GM19239 (cell line): ENCODE results near the gene ADAMTS20.
"Not testable (repeated sequence)": the region's sequence is repeated elsewhere in the genome, so short reads cannot be mapped to it uniquely, and the experiment has no call there.

ENCODE experiments used
- DNase-seq: peaks from one replicate; pipeline ENCODE4 v3.0.0; 2011; ENCODE audit warnings: low spot score; ENCODE audit not compliant: insufficient read length
- FAIRE-seq: peaks from 2 replicates; lab custom pipeline; 2011; peaks lifted over from hg19 to GRCh38; lab: Jason Lieb, UNC

Gene ADAMTS20

DNA sequence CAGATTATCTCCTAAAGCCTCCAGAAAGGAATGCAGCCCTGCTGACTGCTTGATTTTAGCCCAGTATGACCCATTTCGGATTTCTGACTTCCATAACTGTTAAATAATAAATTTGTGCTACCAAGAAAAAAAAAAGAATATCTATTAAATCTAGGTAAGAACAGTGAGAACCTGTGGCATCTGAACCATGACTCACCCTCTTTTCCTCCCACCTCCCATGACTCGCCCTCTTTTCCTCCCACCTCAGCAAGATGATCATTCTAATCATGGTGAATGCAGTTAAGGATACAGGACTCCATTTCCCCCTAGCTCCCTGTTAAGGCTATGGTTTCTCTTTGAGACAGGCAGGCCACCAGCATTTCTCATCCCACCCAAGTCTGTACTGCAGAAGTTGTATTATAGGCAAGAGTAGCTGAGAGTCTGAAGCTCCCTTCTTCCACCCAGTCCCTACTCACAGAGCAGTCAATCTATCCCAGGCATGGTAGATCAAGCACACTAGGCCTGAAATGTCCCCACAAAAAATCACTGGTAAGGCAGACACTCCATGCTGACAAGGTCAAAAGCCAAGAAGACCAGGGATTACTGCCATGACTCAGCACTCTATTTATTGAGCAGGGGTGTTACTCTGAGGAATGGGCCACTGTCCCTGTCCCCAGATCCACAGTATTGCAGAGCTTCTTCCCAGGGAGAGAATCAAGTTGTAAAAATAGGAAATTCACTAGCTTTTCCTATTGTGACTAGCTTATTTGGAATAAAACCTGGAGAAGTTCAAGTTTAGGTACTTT lies 188.9 kb downstream of the ADAMTS20 start:
- no peak for DNase-seq
- no peak for FAIRE-seq

DNA sequence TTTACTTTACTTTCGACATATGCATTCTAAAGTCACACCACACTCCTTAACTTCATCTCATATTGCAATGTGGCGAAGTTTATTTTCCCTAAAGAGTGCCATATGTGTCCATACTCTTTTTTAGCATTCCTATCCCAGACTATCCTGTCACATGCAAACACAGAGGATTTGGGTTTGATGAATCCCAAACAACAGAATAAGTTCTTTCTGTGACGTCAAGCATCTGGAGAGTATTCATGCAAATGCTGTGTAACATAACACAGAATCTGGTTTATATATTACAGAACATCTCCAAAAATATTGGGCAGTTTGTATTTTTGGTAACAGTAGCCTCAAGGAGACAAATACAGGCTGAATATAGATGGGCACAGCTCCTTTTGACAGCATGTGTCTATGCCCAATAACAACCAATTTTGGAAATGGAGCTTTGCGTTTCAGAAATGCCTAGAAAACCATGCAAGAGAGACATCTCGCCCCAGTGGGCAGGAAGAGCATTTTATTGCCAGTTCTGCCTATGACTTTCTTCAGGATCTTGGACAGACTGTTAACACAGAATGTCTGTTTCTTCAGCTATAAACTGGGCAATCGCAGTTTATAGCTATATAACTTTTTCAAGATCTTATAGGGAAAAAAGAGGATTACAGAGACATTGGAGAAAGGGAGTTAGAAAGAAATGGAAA lies 190.8 kb downstream of the ADAMTS20 start:
- FAIRE-seq, result no peak
- DNase-seq, result no peak

DNA sequence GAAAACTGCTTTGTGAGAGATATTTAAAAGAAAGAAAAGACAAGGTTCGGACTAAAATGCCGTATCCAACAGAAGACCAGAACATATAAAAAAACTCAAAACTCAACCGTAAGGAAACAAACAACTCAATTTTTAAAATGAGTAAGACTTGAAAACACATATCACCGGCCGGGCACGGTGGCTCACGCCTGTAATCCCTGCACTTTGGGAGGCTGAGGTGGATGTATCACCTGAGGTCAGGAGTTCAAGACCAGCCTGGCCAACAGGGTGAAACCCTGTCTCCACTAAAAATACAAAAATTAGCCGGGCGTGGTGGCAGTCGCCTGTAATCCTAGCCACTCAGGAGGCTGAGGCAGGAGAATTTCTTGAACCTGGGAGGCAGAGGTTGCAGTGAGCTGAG lies 192.0 kb downstream of the ADAMTS20 start:
- not testable (repeated sequence) for FAIRE-seq, DNase-seq

DNA sequence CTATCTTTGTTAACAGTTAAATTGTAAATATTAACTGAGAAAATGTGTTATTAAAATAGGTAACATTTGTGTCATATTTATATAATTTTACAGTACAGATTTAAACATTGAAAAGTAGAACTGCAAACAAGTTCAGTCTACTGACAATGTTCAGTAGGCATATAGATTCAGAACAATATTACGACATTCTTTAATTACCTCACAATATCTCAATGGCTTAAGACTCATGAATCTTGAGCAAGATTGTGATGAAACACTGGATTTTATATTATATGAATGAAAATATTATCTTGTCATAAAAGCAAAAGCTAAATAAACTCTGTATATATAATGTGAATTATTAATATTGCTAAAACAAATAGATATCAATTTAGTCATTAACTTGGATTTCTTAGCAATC lies 194.9 kb downstream of the ADAMTS20 start:
- DNase-seq (no peak), FAIRE-seq (no peak)

DNA sequence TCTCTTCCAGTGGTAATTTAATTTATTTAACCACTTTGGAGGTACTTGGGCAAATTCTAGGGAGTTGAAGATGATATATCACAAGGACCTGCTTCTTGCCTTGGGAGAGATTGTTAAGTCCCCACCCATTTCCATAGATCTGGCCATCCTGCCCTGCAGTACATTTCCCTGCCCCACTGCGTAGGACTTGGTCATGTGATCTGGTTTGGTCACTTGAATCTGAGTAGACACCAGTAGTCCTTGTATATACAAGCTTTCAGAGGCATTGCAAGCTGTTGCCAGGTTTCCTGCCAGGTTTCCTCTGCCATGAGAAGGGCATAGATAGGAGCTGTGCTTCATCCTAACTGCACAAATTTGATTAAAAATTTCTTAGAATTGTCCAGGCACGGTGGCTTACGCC lies 200.0 kb downstream of the ADAMTS20 start:
- FAIRE-seq (no peak), DNase-seq (no peak)

DNA sequence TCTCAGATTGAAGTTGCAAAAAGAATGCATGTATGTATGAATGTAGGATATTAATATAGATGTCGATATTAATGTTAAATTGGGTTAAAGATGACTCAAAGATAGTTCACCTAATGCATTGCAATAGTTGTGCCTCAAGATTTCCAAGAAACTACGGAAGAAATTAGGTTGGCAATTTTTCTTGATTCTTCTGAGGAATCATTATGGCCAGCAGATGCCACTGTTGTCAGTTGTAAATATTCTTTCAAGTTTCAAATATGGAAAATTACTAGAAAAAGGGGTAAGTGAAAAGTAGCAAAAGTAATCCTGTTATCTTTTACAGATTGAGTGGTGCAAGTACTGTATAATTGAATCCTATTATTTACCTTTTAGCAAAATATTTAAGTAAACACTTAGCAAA lies 202.1 kb downstream of the ADAMTS20 start:
- FAIRE-seq (no peak), DNase-seq (no peak)

DNA sequence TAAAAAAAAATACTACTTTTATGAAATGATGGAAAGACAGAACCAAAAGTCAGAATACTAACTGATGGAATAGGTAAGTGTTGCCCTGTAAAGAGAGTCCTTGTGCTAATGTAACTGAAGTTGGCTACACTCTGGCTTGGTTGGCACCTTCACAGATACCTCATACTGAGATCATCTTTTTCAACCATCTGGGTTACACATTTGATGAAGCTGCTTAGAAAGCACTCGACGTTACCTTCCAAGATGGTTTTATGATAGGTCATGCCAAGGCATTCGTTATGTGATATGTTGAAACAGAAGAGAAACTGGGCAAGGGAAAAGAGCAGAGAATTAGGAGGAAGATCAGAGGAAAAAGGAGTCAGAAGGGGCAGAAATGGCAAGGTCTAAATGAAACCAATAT lies 203.8 kb downstream of the ADAMTS20 start:
- DNase-seq (no peak), FAIRE-seq (no peak)

DNA sequence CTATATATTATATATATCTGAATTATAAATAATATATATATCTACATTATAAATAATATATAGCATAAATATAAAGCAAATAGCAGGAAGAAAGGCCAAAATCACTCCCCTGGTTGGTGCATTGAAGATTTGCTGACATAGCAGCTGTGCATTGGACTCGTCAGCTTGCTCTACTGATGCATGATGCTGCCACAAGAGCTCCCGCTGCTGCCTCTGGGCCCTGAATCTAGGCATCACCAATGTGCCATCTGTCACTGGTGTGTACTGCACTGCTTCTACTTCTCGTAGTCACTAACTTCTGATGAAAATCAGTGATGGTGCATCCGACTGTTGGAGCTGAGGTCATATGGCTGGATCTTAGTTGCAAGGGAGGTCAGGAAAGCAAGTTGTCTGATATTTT lies 205.0 kb downstream of the ADAMTS20 start:
- FAIRE-seq (no peak), DNase-seq (no peak)

DNA sequence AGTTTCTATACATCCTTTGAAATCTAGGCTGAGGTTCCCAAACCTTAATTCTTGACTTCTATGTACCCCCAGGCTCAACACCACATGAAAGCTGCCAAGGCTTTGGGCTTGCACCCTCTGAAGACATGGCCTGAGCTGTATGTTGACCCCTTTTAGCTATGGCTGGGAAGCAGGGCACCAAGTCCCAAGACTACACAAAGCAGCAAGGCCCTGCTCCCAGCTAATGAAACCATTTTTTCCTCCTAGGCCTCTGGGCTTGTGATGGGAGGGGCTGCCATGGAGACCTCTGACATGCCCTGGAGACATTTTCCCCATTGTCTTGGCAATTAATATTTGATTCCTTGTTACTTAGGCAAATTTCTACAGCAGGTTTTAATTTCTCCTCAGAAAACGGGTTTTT lies 207.0 kb downstream of the ADAMTS20 start:
- FAIRE-seq (no peak), DNase-seq (no peak)

DNA sequence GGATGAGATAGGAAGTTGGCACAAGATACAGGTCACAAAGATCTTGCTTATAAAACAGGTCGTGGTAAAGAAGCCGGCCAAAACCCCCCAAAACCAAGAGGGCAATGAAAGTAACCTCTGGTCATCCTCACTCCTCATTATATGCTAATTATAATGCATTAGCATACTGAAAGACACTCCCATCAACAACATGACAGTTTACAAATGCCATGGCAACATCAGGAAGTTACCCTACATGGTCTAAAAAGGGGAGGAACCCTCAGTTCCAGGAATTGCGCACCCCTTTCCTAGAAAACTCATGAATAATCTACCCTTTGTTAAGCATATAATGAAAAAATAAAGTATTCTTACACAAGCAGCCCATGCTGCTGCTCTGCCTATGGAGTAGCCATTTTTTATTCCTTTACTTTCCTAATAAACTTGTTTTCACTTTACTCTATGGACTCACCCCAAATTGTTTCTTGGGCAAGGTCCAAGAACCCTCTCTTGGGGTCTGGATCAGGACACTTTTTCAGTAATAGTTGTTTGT lies 210.2 kb downstream of the ADAMTS20 start:
- not testable (repeated sequence) for DNase-seq, FAIRE-seq

DNA sequence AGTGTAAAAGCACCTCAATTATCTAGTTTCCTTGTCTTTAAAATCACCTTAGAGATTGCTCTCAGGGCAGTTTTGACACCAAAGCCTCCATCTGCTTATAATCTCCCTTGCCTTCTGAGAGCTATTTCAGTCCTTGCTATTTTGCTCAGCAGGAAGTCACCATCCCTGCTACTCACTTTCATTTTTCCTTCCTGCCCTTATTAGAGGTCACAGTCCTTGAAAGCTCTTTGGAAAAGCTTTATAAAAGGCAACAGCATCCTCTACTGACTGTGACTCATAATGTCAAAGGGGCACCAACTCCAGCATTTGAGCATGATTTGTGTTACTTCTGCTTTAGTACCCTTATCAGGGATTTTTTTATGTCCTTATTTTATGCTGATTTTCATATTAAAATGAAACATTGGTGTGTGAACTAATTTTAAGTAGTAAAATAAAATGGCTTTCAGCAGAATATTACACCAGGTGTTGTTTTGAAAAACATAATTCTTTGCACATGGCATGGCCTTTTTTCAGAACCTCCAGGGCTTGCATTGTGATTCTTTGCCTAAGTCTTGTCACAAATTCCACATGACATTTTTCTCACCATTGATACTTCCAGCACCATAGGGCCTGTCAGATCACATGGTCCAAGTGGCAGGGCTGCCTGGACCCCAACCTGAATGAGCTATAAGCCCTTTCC lies 213.0 kb downstream of the ADAMTS20 start:
- no peak for DNase-seq
- FAIRE-seq, result peak; percentile 91

DNA sequence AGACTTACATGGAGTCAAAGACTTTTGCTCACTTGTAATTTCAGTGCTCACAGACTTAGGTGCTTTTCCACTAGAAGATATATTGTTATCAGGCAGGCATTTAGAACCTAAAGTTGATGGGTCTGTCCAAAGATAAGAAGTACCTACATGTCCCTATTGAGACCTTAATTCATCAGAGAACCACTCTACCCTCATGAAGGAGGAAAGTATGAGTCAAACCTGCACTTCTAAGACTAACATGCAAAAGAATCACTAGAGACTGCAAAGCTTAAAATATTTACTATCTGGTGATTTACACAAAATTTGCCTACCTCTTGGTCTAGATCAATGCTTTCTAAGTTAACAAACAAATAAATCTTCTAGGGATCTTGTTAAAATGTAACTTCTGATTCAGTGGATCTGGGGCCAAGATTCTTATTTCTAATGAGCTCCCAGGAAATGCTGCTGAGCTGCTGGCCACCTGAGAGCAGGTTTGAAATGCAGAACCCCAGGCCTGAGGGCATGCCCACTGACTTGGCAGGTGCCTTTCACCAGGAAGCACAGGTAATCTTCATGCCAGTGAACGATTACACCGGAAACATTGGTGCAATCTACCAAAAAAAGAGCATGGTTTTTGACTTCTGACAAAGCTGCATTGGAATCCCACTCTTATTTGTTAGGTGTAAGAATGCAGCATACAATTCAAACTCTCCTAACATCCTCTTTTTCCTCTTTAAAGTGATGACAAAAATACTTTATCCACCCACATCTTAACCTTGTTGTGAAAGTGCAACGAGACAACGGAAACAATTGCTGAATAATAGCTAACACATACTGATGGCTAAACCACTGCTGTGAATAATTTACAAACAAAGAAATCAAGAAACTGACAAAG lies 214.2 kb downstream of the ADAMTS20 start:
- no peak for DNase-seq
- FAIRE-seq, result peak; percentile 94

DNA sequence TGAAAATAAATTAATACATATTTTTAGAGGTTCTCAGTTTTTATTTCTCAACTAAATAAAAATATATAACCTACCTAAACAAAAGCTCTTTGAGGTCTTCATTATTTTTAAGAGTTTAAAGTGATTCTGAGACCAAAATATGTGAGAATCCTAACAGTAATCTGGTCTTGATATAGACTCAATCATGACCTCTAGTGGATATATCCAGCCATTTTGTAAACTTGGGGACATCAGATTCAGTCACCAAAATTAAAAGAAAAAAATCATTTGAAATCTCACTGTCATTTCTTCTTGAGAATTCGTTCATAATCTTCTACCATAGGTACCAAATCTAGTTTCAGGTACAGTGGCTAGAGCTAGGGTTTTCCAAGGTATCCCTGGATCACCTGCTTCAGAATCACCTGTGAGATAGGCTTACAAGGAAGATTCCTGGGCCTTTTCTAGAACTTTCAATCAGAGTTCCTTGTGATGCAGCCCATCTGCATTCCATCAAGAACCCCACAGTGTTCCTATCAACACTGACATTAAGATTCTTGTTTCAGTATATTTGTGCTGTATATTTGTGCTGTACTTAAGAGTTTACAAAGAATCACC lies 214.9 kb downstream of the ADAMTS20 start:
- FAIRE-seq (peak; percentile 78), DNase-seq (no peak)

DNA sequence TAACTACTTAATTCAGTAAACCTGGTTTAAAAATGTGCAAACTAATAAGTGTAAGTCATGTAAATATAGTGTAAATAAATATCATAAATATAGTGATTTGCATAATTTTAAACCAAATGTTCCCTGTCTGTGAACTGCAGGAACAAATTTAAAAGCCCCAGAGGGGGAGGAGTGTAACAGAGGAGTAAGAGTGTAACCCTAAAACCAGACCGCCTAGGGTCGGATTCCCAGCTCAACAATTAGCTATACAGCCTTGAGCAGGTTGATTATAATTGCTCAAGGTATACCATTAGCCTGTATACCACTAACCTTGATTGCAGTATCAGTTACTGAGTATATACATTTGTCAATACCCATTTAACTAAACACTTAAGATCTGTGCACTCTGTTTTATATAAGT lies 218.4 kb downstream of the ADAMTS20 start:
- FAIRE-seq, result no peak
- DNase-seq, result no peak

DNA sequence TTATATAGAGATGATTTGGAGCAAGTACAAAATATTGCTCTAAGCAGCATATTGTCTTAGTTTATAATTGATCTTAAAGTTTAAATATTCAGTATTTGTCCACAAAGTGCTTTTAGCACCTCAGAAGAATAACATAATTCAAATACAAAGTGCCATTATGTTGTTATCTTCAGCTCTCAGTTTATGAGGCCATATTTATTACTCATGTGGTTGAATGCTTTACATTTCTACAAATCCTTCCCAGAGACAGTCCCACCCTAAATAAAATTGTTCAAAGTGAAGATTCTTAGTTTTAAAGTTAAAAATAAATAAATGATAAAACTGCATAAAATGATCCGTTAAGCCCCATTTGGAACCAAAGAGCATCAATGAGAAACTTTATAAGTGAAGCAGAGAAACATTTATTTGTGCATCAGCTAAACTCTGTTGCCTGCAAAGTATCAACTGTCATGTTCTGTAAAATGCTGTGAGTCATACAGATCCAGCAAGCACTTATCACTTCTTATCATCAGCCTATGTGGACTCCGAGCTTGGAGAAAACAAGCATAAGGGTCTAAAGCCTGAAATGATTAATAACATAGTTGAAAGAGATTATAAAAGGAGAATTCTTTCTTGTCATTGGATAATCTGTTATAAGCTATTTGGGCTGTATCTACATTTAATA lies 218.9 kb downstream of the ADAMTS20 start:
- FAIRE-seq, result no peak
- no peak for DNase-seq

DNA sequence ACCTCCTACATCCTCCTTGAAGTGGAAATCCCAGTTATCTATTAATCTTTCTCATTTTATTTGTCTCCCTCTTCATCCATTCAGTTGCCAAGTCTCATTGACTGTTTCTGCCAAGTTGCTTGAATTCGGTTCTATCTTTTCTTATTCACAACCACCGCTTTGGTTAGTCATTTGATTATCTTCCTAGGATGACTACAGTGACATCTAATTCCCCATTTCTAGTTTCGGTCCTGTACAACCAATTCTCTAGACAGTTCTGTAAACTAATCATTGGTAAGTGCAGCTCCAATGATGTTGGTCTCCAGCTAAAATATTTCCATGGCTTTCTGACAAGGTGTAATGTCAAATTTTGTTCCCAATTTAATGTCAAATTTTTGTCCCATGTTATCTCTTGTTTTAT lies 220.1 kb downstream of the ADAMTS20 start:
- no peak for FAIRE-seq
- no peak for DNase-seq

DNA sequence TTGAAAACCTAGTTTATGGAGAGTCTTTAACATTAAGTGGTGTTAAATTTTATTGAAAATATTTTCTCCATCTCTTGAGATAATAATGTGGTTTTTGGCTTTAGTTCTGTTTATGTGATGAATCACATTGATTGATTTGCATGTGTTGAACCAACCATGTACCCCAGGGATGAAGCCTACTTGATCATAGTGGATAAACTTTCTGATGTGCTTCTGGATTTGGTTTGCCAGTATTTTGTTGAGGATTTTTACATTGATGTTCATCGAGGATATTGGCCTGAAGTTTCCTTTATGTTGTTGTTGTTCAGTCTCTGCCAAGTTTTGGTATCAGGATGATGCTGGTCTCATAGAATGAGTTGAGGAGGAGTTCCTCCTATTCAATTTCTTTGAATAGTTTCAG lies 222.6 kb downstream of the ADAMTS20 start:
- DNase-seq, result no peak
- FAIRE-seq, result no peak

DNA sequence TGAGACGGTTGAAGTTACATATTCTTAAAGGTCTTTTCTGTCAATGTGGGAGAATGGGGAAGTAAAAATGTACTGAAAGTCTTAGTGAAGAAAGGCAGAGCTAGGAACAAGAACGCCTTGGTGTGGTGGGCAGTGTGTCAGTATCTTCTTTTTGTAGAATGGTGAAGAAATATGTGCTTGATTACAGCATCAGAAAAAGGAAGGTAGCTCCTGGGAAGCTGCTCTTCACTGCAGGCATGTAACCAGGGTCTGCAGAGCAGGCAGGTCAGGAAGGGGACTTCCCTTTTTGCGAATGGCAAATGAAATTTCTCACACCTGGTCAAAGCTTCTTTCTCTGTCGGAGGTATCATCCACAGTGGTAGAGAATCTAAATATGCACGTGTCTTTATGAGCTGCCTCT lies 226.2 kb downstream of the ADAMTS20 start:
- FAIRE-seq, result peak; percentile 54
- no peak for DNase-seq

DNA sequence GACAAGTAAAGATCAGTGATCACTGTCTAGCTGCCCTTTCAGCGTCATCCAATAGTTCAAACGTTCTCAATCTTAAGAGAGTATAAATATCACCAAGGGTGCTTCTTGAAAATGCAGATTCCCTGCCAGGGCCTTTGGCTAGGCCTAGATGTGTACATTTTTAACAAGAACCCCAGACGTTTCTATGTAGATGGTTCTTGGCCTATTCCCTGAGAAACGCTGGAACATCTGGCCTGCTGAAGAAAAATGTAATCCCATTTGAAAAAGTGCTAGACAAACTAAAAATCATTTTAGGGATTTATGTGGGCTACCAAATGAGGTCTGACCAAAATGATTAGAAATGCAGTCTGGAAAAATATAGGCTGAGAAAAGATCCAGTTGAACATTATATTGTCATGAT lies 231.7 kb downstream of the ADAMTS20 start:
- FAIRE-seq (no peak), DNase-seq (no peak)
